ENCODE data around the gene UBALD1.
A peak's percentile ranks its signal among the peaks of the same experiment; 100 is the strongest.

Gene UBALD1

DNA sequence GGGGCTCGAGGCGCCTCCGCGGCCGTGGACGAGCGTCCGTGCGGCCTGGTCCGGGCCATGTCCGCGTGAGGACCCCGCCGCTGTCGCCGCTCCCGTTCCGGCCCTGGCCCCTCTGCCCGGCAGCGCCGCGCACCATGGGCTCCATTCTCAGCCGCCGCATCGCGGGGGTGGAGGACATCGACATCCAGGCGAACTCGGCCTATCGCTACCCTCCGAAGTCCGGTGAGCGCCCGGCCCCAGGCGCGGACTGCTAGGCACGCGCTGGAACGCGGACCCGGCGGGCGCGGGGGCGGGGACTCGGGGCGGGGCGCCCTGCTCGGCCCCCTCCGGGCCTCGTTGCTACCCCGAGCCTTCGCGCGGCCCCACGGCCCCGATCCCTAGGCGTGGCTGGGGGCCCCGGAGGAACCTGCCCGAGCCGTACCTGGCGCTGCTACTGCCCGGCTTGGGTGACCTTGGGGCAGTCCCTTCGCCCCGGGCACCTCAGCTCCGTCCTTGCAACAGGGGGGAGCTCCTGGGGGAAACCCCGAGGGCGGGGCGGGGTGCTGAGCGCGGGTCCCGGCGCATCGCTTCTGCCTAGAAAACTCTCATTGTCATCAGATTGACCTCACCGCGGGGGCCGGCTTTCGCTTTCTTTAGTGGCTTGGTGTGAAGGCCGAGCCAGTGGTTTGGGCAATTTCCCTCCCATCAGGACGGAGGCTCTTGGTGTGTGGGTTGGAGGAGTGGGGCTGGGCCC lies 10.3 kb upstream of the UBALD1 start:
- peak; percentile 90 for DNase-seq
- Histone ChIP-seq H2AFZ (ENCODE audit: low read length) (peak overlapping the region; percentile 35; the same call in 1 of the 2 replicates), H4K20me1 (ENCODE audit: insufficient read depth, low read length) (peaks cover 9% of the 10 kb centered on the region; the same call in 1 of the 2 replicates), H3K27me3 (replicated peaks; ENCODE audit: insufficient read depth, low read length) (no peaks in the 10 kb centered on the region), H3K9me3 (replicated peaks; ENCODE audit: insufficient read depth, low read length) (no peaks in the 10 kb centered on the region), H3K4me1 (ENCODE audit: low read length) (peaks cover 14% of the 10 kb centered on the region; the same call in 1 of the 2 replicates), H3K4me2 (ENCODE audit: low read depth, low read length) (peak overlapping the region; percentile 83), H3F3A (ENCODE audit: insufficient read depth, low read length) (no peaks in the 10 kb centered on the region; the same call in 1 of the 2 replicates), H3K36me3 (replicated peaks; ENCODE audit: insufficient read depth, low read length) (no peaks in the 10 kb centered on the region), H3K9me2 (replicated peaks; ENCODE audit: insufficient read depth, low read length) (no peaks in the 10 kb centered on the region), H3K79me2 (ENCODE audit: low read length) (peaks cover 49% of the 10 kb centered on the region), H3K9ac (ENCODE audit: low read length) (peak overlapping the region; percentile 91), H3K4me3 (ENCODE audit: low read length) (peak overlapping the region; percentile 81), H3K27ac (ENCODE audit: low read length) (peak overlapping the region; percentile 77; the same call in 1 of the 2 replicates)
- TF ChIP-seq EZH2 (optimal IDR thresholded peaks at IDR 0.05; ENCODE audit: low read depth, low read length) (no peak), EZH2phosphoT487 (IDR thresholded peaks at IDR 0.05; ENCODE audit: low read length) (no peak)
- TF ChIP-seq, protein P1, sequence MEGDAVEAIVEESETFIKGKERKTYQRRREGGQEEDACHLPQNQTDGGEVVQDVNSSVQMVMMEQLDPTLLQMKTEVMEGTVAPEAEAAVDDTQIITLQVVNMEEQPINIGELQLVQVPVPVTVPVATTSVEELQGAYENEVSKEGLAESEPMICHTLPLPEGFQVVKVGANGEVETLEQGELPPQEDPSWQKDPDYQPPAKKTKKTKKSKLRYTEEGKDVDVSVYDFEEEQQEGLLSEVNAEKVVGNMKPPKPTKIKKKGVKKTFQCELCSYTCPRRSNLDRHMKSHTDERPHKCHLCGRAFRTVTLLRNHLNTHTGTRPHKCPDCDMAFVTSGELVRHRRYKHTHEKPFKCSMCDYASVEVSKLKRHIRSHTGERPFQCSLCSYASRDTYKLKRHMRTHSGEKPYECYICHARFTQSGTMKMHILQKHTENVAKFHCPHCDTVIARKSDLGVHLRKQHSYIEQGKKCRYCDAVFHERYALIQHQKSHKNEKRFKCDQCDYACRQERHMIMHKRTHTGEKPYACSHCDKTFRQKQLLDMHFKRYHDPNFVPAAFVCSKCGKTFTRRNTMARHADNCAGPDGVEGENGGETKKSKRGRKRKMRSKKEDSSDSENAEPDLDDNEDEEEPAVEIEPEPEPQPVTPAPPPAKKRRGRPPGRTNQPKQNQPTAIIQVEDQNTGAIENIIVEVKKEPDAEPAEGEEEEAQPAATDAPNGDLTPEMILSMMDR (IDR thresholded peaks at IDR 0.05; ENCODE audit: low read length) = no peak

DNA sequence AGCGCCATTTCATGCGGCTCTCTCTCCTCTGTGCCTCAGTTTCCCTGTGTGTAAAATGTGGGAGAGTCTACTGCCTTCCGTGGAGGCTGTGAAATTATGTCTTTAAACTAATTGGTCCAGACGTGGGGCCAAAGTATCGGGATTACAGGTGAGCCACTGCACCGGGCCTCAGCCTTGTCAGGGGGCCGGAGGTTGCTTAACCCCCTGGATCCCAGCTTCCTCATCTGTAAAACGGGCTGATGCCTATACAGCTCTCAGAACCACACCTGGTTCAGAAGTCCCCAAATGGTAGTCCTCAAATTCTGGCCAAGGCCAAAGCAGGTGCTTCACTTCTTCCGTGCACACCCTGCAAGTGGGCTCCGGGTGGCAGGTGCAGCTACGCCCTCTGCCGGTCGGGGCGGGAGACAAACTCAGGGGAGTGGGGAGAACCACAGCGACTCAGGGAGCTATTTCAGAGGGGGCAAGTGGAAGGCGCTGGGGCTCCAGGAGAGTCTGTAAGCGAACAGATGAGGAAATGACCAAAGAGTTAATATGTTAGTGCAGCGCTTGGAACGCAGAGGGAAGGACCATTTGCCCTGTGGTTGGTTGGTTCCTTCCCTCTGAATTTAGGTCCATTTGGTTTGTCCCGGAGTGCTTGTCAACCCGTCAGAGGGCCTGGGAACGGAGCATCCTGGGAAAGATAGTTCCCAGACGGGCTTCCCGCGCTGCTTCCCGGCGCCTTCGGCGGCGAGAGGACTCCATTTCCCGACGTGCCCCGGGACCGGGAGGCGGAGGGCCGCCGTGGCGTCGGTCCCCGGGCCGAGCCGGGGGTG lies 9.5 kb upstream of the UBALD1 start, which contains the start of gene MGRN1:
Gene MGRN1, plus strand, starts transcription at position 812 of the 812 bp plus-strand sequence. CDS start 135 bp downstream, outside the sequence.
- no peaks in the 10 kb centered on the region for H3K27me3 ChIP-seq (replicated peaks; ENCODE audit: insufficient read depth, low read length)
- peak within 1 kb of the TSS; percentile 83 for H3K4me2 ChIP-seq (ENCODE audit: low read depth, low read length)
- peak within 1 kb of the TSS; percentile 81 for H3K4me3 ChIP-seq (ENCODE audit: low read length)
- H3K36me3 ChIP-seq (replicated peaks; ENCODE audit: insufficient read depth, low read length) = no peaks in the 10 kb centered on the region
- no peak for TF ChIP-seq EZH2 (optimal IDR thresholded peaks at IDR 0.05; ENCODE audit: low read depth, low read length)
- TF ChIP-seq EZH2phosphoT487 (IDR thresholded peaks at IDR 0.05; ENCODE audit: low read length) = no peak
- TF ChIP-seq, protein P1 (IDR thresholded peaks at IDR 0.05; ENCODE audit: low read length) = peak; percentile 99
- H4K20me1 ChIP-seq (ENCODE audit: insufficient read depth, low read length) = peaks cover 9% of the 10 kb centered on the region; the same call in 1 of the 2 replicates
- H3K9me2 ChIP-seq (replicated peaks; ENCODE audit: insufficient read depth, low read length) = no peaks in the 10 kb centered on the region
- H3K79me2 ChIP-seq (ENCODE audit: low read length) = peaks cover 41% of the 10 kb centered on the region
- H3K27ac ChIP-seq (ENCODE audit: low read length) = peak within 1 kb of the TSS; percentile 86
- DNase-seq = peak; percentile 98
- peak within 1 kb of the TSS; percentile 95 for H3K9ac ChIP-seq (ENCODE audit: low read length)
- peak within 1 kb of the TSS; percentile 74 for H2AFZ ChIP-seq (ENCODE audit: low read length)
- peaks cover 14% of the 10 kb centered on the region; the same call in 1 of the 2 replicates for H3K4me1 ChIP-seq (ENCODE audit: low read length)
- no peaks in the 10 kb centered on the region; the same call in 1 of the 2 replicates for H3F3A ChIP-seq (ENCODE audit: insufficient read depth, low read length)
- no peaks in the 10 kb centered on the region for H3K9me3 ChIP-seq (replicated peaks; ENCODE audit: insufficient read depth, low read length)

DNA sequence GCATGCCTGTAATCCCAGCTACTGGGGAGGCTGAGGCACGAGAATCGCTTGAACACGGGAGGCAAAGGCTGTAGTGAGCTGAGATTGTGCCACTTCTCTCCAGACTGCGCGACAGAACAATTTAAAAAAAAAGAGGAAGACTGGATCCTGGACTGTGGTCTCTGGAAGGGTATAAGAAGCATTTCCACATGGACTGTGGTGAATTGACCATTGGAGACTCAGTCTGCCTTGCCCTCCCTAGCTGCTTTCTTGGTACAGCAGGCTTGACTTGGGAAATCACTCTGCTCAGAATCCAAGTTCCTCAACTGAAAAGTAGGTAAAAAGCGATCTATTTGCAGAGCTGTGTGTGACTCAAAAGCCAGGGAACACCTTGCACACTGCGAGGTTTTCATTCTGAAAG lies 8.9 kb upstream of the UBALD1 start:
- H3K9ac ChIP-seq (ENCODE audit: low read length) = no peak overlapping the region
- no peaks in the 10 kb centered on the region; the same call in 1 of the 2 replicates for H3F3A ChIP-seq (ENCODE audit: insufficient read depth, low read length)
- DNase-seq = no peak
- peaks cover 9% of the 10 kb centered on the region; the same call in 1 of the 2 replicates for H4K20me1 ChIP-seq (ENCODE audit: insufficient read depth, low read length)
- 0 out of 2 replicates have a peak overlapping the region, but pooled peaks have one; percentile 74 for H2AFZ ChIP-seq (ENCODE audit: low read length)
- H3K36me3 ChIP-seq (replicated peaks; ENCODE audit: insufficient read depth, low read length) = no peaks in the 10 kb centered on the region
- TF ChIP-seq, protein P1 (IDR thresholded peaks at IDR 0.05; ENCODE audit: low read length) = no peak
- TF ChIP-seq EZH2phosphoT487 (IDR thresholded peaks at IDR 0.05; ENCODE audit: low read length) (no peak), EZH2 (optimal IDR thresholded peaks at IDR 0.05; ENCODE audit: low read depth, low read length) (no peak)
- no peak overlapping the region for H3K27ac ChIP-seq (ENCODE audit: low read length)
- no peaks in the 10 kb centered on the region for H3K9me2 ChIP-seq (replicated peaks; ENCODE audit: insufficient read depth, low read length)
- H3K4me3 ChIP-seq (ENCODE audit: low read length) = peak overlapping the region; percentile 61; the same call in 1 of the 2 replicates
- peaks cover 14% of the 10 kb centered on the region; the same call in 1 of the 2 replicates for H3K4me1 ChIP-seq (ENCODE audit: low read length)
- peaks cover 35% of the 10 kb centered on the region for H3K79me2 ChIP-seq (ENCODE audit: low read length)
- H3K9me3 ChIP-seq (replicated peaks; ENCODE audit: insufficient read depth, low read length) = no peaks in the 10 kb centered on the region
- peak overlapping the region; percentile 58; the same call in 1 of the 2 replicates for H3K4me2 ChIP-seq (ENCODE audit: low read depth, low read length)
- no peaks in the 10 kb centered on the region for H3K27me3 ChIP-seq (replicated peaks; ENCODE audit: insufficient read depth, low read length)
